B cell (primary cell): ENCODE results near the gene BUB3.

Experiments
- EZH2 ChIP-seq: IDR thresholded peaks from 2 replicates; pipeline ENCODE4 v1.6.1; 2012; ENCODE audit warnings: borderline replicate concordance, low read depth, mild to moderate bottlenecking, moderate library complexity, low read length; ENCODE audit not compliant: insufficient read depth, poor library complexity, severe bottlenecking
- TF ChIP-seq, protein P1 (sequence below): fragments of 200-600 bp; IDR thresholded peaks from one replicate; pipeline ENCODE4 v1.8.0; 2022; ENCODE audit warnings: antibody characterized with exemption, mild to moderate bottlenecking

GRCh38 chr10:123204127-123204461 lies 49.9 kb downstream of the BUB3 start:
- TF ChIP-seq, protein P1, sequence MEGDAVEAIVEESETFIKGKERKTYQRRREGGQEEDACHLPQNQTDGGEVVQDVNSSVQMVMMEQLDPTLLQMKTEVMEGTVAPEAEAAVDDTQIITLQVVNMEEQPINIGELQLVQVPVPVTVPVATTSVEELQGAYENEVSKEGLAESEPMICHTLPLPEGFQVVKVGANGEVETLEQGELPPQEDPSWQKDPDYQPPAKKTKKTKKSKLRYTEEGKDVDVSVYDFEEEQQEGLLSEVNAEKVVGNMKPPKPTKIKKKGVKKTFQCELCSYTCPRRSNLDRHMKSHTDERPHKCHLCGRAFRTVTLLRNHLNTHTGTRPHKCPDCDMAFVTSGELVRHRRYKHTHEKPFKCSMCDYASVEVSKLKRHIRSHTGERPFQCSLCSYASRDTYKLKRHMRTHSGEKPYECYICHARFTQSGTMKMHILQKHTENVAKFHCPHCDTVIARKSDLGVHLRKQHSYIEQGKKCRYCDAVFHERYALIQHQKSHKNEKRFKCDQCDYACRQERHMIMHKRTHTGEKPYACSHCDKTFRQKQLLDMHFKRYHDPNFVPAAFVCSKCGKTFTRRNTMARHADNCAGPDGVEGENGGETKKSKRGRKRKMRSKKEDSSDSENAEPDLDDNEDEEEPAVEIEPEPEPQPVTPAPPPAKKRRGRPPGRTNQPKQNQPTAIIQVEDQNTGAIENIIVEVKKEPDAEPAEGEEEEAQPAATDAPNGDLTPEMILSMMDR: no peak
- TF ChIP-seq EZH2: no peak
